ENCODE measurements around the gene AP1G2.

- no peak for TF ChIP-seq EP300 (conservative IDR thresholded peaks at IDR 0.05; ENCODE audit: poor library complexity, severe bottlenecking)
- no peak for TF ChIP-seq CTCF (IDR thresholded peaks at IDR 0.05; ENCODE audit: poor library complexity, severe bottlenecking)
- TF ChIP-seq POLR2AphosphoS5 (IDR thresholded peaks at IDR 0.05), result no peak
- TF ChIP-seq TAF1 (IDR thresholded peaks at IDR 0.05; ENCODE audit: low read depth), result no peak
- TF ChIP-seq RAD21 (conservative IDR thresholded peaks at IDR 0.05), result no peak
- no peak for TF ChIP-seq EZH2 (IDR thresholded peaks at IDR 0.05; ENCODE audit: borderline replicate concordance, insufficient read depth, low read length, poor library complexity, severe bottlenecking)
- no peak for TF ChIP-seq REST (IDR thresholded peaks at IDR 0.05; ENCODE audit: borderline replicate concordance)
- no peak for TF ChIP-seq SMC3 (conservative IDR thresholded peaks at IDR 0.05; ENCODE audit: poor library complexity)
- TF ChIP-seq MXI1 (conservative IDR thresholded peaks at IDR 0.05; ENCODE audit: poor library complexity, severe bottlenecking), result no peak
These were observed 21.0 kb downstream of the AP1G2 start for GRCh38 chr14:23546450-23547035.
